Esophagus squamous epithelium (tissue), 5 donors: Measurements from ENCODE around the gene ATP8B4. TPM values are rescaled to one million over a fixed set of nuclear protein-coding genes. Genes with fewer than 3 reads are reported as not detected.

Experiments
- DNase-seq: peaks from one replicate; lab custom pipeline; 2025; lab: John Stamatoyannopoulos, UW
- H3K27ac ChIP-seq, 4 donors: fragments of 200-600 bp; sonication (generic); one replicate each; pipeline ENCODE4 v1.5.1; 2016 to 2019; ENCODE audit warnings: mild to moderate bottlenecking in 1 of 4
- H3K27me3 ChIP-seq, 4 donors: fragments of 200-600 bp; sonication (generic); 1 replicate in 3 of 4; 2 replicates in 1 of 4; pipeline versions ENCODE4 v1.5.1 to v1.6.0; 2017 to 2021; ENCODE audit warnings: antibody characterized with exemption in 1 of 4
- H3K36me3 ChIP-seq, 3 donors: fragments of 200-600 bp; sonication (generic); one replicate each; pipeline ENCODE4 v1.5.1; 2016 to 2019
- H3K4me1 ChIP-seq, 3 donors: fragments of 200-600 bp; sonication (generic); one replicate each; pipeline ENCODE4 v1.5.1; 2017 to 2019
- H3K4me3 ChIP-seq, 4 donors: fragments of 200-600 bp; sonication (generic); 1 replicate in 3 of 4; 2 replicates in 1 of 4; pipeline ENCODE4 v1.5.1; 2016 to 2019; ENCODE audit warnings: mild to moderate bottlenecking in 2 of 4, moderate library complexity in 1 of 4
- H3K9me3 ChIP-seq, 3 donors: fragments of 200-600 bp; sonication (generic); one replicate each; pipeline ENCODE4 v1.5.1; 2016 to 2019
- POLR2A ChIP-seq, 4 donors: fragments of 450-650 bp; IDR thresholded peaks; one replicate each; pipeline ENCODE4 v1.6.1; 2017; ENCODE audit warnings: antibody characterized with exemption in 4 of 4, mild to moderate bottlenecking in 4 of 4, moderate library complexity in 3 of 4
- WGBS, 2 donors: methylation state at CpG; one replicate each; pipeline ENCODE4 v1.1.5; 2018; 5-methylcytosine and 5-hydroxymethylcytosine counted together
- intact Hi-C: fragments of 100-400 bp; cut with DNase I; formaldehyde crosslinking; loops from one replicate; pipeline ENCODE4 v1.15.0; 2022
- total RNA-seq, 4 donors: library from RNA; depleted of rRNA; stranded (reverse); fragments of >200 nt; gene quantifications; one replicate each; pipeline ENCODE4 v1.1.0, GENCODE V29; 2016
- TF ChIP-seq, protein P1 (sequence below), 6 experiments: fragments of 450-650 bp in 4 of 6; fragments of 200-600 bp in 2 of 6; sonication (generic) in 2 of 6; IDR thresholded peaks; one replicate each; pipeline ENCODE4 v1.5.1; 2016 to 2019; ENCODE audit warnings: antibody characterized with exemption in 6 of 6, mild to moderate bottlenecking in 4 of 6, moderate library complexity in 4 of 6
- donor health status: DM: yes; HTN: yes; CAD: no.

Gene ATP8B4
- total RNA-seq, 4 donors from 2014 or later, result 0.97 to 6.7 (median 2.9) TPM

- 53 to 76% methylated on average over 10 to 11 of the region's 13 CpGs for WGBS, 2 donors
- intact Hi-C loops, result no loop called here
These were observed 115.2 kb downstream of the ATP8B4 start for GRCh38 chr15:50003786-50004334.

GRCh38 chr15:49991587-49991986, 127.4 kb downstream of the ATP8B4 start:
- WGBS, 2 donors, result 60 to 74% methylated on average over 2 of the region's 2 CpGs
- TF ChIP-seq POLR2A (IDR thresholded peaks at IDR 0.05), result no peak
- TF ChIP-seq, protein P1, sequence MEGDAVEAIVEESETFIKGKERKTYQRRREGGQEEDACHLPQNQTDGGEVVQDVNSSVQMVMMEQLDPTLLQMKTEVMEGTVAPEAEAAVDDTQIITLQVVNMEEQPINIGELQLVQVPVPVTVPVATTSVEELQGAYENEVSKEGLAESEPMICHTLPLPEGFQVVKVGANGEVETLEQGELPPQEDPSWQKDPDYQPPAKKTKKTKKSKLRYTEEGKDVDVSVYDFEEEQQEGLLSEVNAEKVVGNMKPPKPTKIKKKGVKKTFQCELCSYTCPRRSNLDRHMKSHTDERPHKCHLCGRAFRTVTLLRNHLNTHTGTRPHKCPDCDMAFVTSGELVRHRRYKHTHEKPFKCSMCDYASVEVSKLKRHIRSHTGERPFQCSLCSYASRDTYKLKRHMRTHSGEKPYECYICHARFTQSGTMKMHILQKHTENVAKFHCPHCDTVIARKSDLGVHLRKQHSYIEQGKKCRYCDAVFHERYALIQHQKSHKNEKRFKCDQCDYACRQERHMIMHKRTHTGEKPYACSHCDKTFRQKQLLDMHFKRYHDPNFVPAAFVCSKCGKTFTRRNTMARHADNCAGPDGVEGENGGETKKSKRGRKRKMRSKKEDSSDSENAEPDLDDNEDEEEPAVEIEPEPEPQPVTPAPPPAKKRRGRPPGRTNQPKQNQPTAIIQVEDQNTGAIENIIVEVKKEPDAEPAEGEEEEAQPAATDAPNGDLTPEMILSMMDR (IDR thresholded peaks at IDR 0.05), result no peak

More at GRCh38 chr15:50003786-50004334, 115.2 kb downstream of the ATP8B4 start:
- H3K4me1 ChIP-seq, result peaks cover 0 to 7% (median 0%) of the 10 kb centered on the region in 3 donors
- TF ChIP-seq, protein P1 (IDR thresholded peaks at IDR 0.05), result peak in 5 of 6 experiments; percentile 46 to 59 (median 55)
- no peak for TF ChIP-seq POLR2A (IDR thresholded peaks at IDR 0.05)
- H3K27ac ChIP-seq, result peak overlapping the region in 2 of 4 donors; percentile 52 to 59
- H3K27me3 ChIP-seq, result no peaks in the 10 kb centered on the region
- no peak overlapping the region for H3K4me3 ChIP-seq
- no peaks in the 10 kb centered on the region for H3K9me3 ChIP-seq
- DNase-seq, result peak; percentile 20
- H3K36me3 ChIP-seq, result no peaks in the 10 kb centered on the region

DNA sequence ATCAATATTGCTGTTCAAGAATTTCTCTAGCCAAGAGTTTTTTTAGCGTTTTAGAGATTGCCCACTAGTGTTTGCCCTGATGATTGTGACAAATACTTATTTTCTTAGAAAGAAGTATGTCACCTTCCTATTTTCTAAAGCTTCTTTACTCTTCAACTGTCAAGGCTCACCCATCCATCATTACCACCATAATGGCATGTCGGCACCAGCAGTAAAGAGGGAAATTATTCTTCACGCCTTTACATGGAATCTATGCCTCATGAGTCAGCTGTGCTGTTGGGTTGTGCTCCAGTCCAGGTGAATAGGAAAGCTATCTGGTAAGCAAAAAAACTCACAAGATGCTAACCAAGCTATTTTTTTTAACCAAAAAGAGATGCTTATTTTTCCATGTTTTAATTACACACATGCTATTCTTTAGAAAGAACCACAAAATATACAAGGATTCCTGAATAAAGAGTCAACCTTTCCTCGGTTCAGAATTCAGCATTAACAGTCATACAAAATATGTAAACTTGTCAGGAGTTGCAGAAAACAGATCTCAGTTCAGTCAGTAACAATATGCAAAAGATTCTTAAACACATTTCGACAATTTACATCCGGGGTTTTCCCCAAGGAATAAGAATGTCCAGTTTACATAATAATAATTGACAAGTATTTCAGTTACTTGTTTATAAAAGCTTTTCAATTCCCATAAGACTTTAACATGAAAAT, 128.0 kb downstream of the ATP8B4 start:
- Histone ChIP-seq H3K9me3 (no peaks in the 10 kb centered on the region), H3K36me3 (no peaks in the 10 kb centered on the region), H3K27ac (no peak overlapping the region), H3K4me3 (no peak overlapping the region), H3K27me3 (no peaks in the 10 kb centered on the region), H3K4me1 (peaks cover 4 to 21% (median 4%) of the 10 kb centered on the region in 3 donors)
- intact Hi-C loops, result no loop called here
- no peak for TF ChIP-seq POLR2A (IDR thresholded peaks at IDR 0.05)
- TF ChIP-seq, protein P1 (IDR thresholded peaks at IDR 0.05), result no peak
- no peak for DNase-seq
- 64 to 70% methylated on average over 6 of the region's 6 CpGs for WGBS, 2 donors

More at GRCh38 chr15:49991587-49991986, 127.4 kb downstream of the ATP8B4 start:
- Histone ChIP-seq H3K4me3 (no peak overlapping the region), H3K36me3 (no peaks in the 10 kb centered on the region), H3K27me3 (no peaks in the 10 kb centered on the region), H3K4me1 (peaks cover 4 to 21% (median 4%) of the 10 kb centered on the region in 3 donors), H3K27ac (no peak overlapping the region), H3K9me3 (no peaks in the 10 kb centered on the region)
- intact Hi-C loops, result no loop called here
- no peak for DNase-seq

- Histone ChIP-seq H3K4me3 (no peak overlapping the region), H3K4me1 (peaks cover 4 to 21% (median 4%) of the 10 kb centered on the region in 3 donors), H3K27me3 (no peaks in the 10 kb centered on the region), H3K36me3 (no peaks in the 10 kb centered on the region), H3K9me3 (no peaks in the 10 kb centered on the region), H3K27ac (peak overlapping the region in 2 of 4 donors; percentile 23 to 51)
- WGBS, 2 donors, result 25 to 31% methylated on average over 3 of the region's 3 CpGs
- no peak for DNase-seq
- intact Hi-C loops, result no loop called here
- no peak for TF ChIP-seq POLR2A (IDR thresholded peaks at IDR 0.05)
- TF ChIP-seq, protein P1 (IDR thresholded peaks at IDR 0.05), result no peak
These were observed 129.5 kb downstream of the ATP8B4 start for GRCh38 chr15:49989498-49989897.

GRCh38 chr15:49988766-49989165, 130.3 kb downstream of the ATP8B4 start:
- Histone ChIP-seq H3K4me3 (no peak overlapping the region), H3K4me1 (peaks cover 4 to 21% (median 4%) of the 10 kb centered on the region in 3 donors), H3K27me3 (no peaks in the 10 kb centered on the region), H3K36me3 (no peaks in the 10 kb centered on the region), H3K27ac (peak overlapping the region in 1 of 4 donors; percentile 23), H3K9me3 (no peaks in the 10 kb centered on the region)
- DNase-seq, result no peak
- intact Hi-C loops, result no loop called here
- 52 to 79% methylated on average over 2 of the region's 2 CpGs for WGBS, 2 donors
- TF ChIP-seq, protein P1 (IDR thresholded peaks at IDR 0.05), result no peak
- no peak for TF ChIP-seq POLR2A (IDR thresholded peaks at IDR 0.05)
